Hepatocyte (in vitro differentiated cells): ENCODE results near the gene ENGASE. TPM values are rescaled to one million over a fixed set of nuclear protein-coding genes. Genes with fewer than 3 reads are reported as not detected.

Experiments
- DNase-seq: peaks from one replicate; pipeline ENCODE4 v3.0.0-alpha.2; 2016; ENCODE audit warnings: low spot score
- H2AFZ ChIP-seq: fragments of 200-600 bp; sonication (generic); 2 replicates; pipeline ENCODE4 v1.6.0; 2016; ENCODE audit warnings: antibody characterized with exemption, mild to moderate bottlenecking
- H3K27ac ChIP-seq: fragments of 200-600 bp; sonication (generic); 2 replicates; pipeline ENCODE4 v1.5.1; 2016; ENCODE audit warnings: mild to moderate bottlenecking
- H3K27me3 ChIP-seq: fragments of 200-600 bp; sonication (generic); 2 replicates; pipeline ENCODE4 v1.6.1; 2016
- H3K36me3 ChIP-seq: fragments of 200-600 bp; sonication (generic); replicated peaks from 2 replicates; pipeline ENCODE4 v1.5.1; 2016; ENCODE audit warnings: low read depth; ENCODE audit not compliant: insufficient read depth
- H3K4me1 ChIP-seq: fragments of 200-600 bp; sonication (generic); 2 replicates; pipeline ENCODE4 v1.5.1; 2016; ENCODE audit warnings: mild to moderate bottlenecking, moderate library complexity; ENCODE audit not compliant: insufficient read depth
- H3K4me2 ChIP-seq: fragments of 200-600 bp; sonication (generic); 2 replicates; pipeline ENCODE4 v1.6.0; 2016
- H3K4me3 ChIP-seq: fragments of 200-600 bp; sonication (generic); 2 replicates; pipeline ENCODE4 v1.5.1; 2016; ENCODE audit warnings: mild to moderate bottlenecking
- H3K79me2 ChIP-seq: fragments of 200-600 bp; sonication (generic); 2 replicates; pipeline ENCODE4 v1.6.0; 2017; ENCODE audit warnings: mild to moderate bottlenecking
- H3K9me2 ChIP-seq: fragments of 200-600 bp; sonication (generic); replicated peaks from 2 replicates; pipeline ENCODE4 v1.6.0; 2017; ENCODE audit warnings: mild to moderate bottlenecking; ENCODE audit not compliant: insufficient read depth
- H3K9me3 ChIP-seq: fragments of 200-600 bp; sonication (generic); 2 replicates; pipeline ENCODE4 v1.5.1; 2016; ENCODE audit warnings: low read depth, mild to moderate bottlenecking
- H4K20me1 ChIP-seq: fragments of 200-600 bp; sonication (generic); 2 replicates; pipeline ENCODE4 v1.6.0; 2016; ENCODE audit warnings: mild to moderate bottlenecking; ENCODE audit not compliant: insufficient read depth, poor library complexity, severe bottlenecking
- EZH2 ChIP-seq: fragments of 200-600 bp; sonication (generic); IDR thresholded peaks from 2 replicates; pipeline ENCODE4 v1.6.1; 2016; ENCODE audit warnings: antibody characterized with exemption, mild to moderate bottlenecking, borderline replicate concordance
- EZH2phosphoT487 ChIP-seq: fragments of 200-600 bp; sonication (generic); IDR thresholded peaks from one replicate; pipeline ENCODE4 v1.6.1; 2018; ENCODE audit warnings: antibody characterized with exemption, mild to moderate bottlenecking, low read depth, moderate library complexity; ENCODE audit not compliant: unreplicated experiment, severe bottlenecking
- WGBS: methylation state at CpG from one replicate; pipeline ENCODE4 v1.1.6; 2016; ENCODE audit warnings: low lambda C conversion rate; ENCODE audit errors: missing lambda C conversion rate; 5-methylcytosine and 5-hydroxymethylcytosine counted together
- polyA plus RNA-seq: library from polyadenylated mRNA; unstranded; fragments of >200 nt; fragmentation: Nextera tagmentation; extraction: Ambion mirVana; gene quantifications from 2 replicates; pipeline ENCODE4 v1.2.1, GENCODE V29; 2016
- total RNA-seq: library from RNA; depleted of rRNA; stranded (reverse); fragments of >200 nt; gene quantifications from 2 replicates; pipeline ENCODE4 v1.2.3, GENCODE V29; 2014
- TF ChIP-seq, protein P1 (sequence below): fragments of 200-600 bp; sonication (generic); IDR thresholded peaks from 2 replicates; pipeline ENCODE4 v1.5.1; 2016; ENCODE audit warnings: antibody characterized with exemption, mild to moderate bottlenecking; ENCODE audit not compliant: poor library complexity

ENGASE gene
- total and polyA plus RNA-seq, 2 experiments from 2014 or later = 24.4 to 34.0 TPM

DNA sequence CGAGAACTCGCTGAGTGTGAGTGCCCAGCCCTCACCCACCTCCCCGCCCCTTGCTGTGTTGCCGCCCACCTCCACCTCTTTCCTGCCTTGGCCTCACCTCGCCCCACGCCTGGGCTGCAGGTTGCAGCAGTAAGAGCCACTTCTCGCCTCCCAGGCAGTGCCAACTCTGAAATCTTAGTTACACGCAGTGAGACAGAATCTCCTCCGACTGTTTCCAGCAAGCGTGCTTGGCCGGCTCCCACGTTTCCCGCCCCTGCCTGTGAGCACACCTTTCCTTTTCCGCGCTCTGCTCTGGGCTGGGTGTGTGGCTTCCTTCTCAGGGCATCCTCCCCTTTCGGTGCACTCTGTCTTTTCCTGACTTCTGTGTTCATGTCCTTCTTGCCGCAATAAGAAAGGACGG, 5.7 kb downstream of the ENGASE start:
- H3K27ac ChIP-seq = no peak overlapping the region
- no peaks in the 10 kb centered on the region for H3K9me2 ChIP-seq
- H4K20me1 ChIP-seq = no peaks in the 10 kb centered on the region
- no peaks in the 10 kb centered on the region for H3K9me3 ChIP-seq
- peaks cover 9% of the 10 kb centered on the region for H3K79me2 ChIP-seq
- no peaks in the 10 kb centered on the region for H3K36me3 ChIP-seq
- no peak for DNase-seq
- peaks cover 4% of the 10 kb centered on the region for H3K4me1 ChIP-seq
- H3K4me3 ChIP-seq = no peak overlapping the region
- TF ChIP-seq, protein P1, sequence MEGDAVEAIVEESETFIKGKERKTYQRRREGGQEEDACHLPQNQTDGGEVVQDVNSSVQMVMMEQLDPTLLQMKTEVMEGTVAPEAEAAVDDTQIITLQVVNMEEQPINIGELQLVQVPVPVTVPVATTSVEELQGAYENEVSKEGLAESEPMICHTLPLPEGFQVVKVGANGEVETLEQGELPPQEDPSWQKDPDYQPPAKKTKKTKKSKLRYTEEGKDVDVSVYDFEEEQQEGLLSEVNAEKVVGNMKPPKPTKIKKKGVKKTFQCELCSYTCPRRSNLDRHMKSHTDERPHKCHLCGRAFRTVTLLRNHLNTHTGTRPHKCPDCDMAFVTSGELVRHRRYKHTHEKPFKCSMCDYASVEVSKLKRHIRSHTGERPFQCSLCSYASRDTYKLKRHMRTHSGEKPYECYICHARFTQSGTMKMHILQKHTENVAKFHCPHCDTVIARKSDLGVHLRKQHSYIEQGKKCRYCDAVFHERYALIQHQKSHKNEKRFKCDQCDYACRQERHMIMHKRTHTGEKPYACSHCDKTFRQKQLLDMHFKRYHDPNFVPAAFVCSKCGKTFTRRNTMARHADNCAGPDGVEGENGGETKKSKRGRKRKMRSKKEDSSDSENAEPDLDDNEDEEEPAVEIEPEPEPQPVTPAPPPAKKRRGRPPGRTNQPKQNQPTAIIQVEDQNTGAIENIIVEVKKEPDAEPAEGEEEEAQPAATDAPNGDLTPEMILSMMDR = no peak
- TF ChIP-seq EZH2phosphoT487 = no peak
- no peak for TF ChIP-seq EZH2
- no peak overlapping the region for H2AFZ ChIP-seq
- H3K27me3 ChIP-seq = no peaks in the 10 kb centered on the region
- H3K4me2 ChIP-seq = no peak overlapping the region
- 92% methylated on average over 18 of the region's 18 CpGs for WGBS

DNA sequence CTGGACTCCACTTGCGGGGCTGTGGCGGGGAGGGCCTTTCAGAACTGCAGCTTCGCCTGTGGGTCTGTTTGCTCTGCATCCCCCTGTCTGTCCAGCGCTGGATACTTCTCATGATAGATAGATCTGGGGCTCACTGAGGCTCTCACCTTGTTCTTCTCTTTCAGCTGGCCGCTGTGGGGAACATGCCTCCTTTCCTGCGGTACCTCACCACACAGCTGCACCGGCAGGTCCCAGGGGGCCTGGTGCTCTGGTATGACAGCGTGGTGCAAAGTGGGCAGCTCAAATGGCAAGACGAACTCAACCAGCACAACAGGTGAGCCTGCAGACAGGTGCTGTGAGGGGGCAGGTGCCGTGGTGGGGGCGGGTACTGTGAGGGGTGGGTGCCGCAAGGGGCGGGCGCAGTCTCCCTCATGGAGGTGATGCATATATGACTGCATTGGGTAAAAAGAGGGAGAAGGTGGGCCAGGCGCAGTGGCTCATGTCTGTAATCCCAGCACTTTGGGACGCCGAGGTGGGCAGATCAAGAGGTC, 6.2 kb downstream of the ENGASE start:
- Histone ChIP-seq H2AFZ (no peak overlapping the region), H3K79me2 (peaks cover 8% of the 10 kb centered on the region), H3K27ac (no peak overlapping the region), H3K9me2 (no peaks in the 10 kb centered on the region), H4K20me1 (no peaks in the 10 kb centered on the region), H3K36me3 (no peaks in the 10 kb centered on the region), H3K27me3 (no peaks in the 10 kb centered on the region), H3K4me3 (no peak overlapping the region), H3K4me1 (peaks cover 2% of the 10 kb centered on the region), H3K9me3 (no peaks in the 10 kb centered on the region), H3K4me2 (no peak overlapping the region)
- no peak for DNase-seq
- WGBS = 96% methylated on average over 13 of the region's 17 CpGs
- no peak for TF ChIP-seq EZH2
- TF ChIP-seq EZH2phosphoT487 = no peak
- TF ChIP-seq, protein P1 = no peak

DNA sequence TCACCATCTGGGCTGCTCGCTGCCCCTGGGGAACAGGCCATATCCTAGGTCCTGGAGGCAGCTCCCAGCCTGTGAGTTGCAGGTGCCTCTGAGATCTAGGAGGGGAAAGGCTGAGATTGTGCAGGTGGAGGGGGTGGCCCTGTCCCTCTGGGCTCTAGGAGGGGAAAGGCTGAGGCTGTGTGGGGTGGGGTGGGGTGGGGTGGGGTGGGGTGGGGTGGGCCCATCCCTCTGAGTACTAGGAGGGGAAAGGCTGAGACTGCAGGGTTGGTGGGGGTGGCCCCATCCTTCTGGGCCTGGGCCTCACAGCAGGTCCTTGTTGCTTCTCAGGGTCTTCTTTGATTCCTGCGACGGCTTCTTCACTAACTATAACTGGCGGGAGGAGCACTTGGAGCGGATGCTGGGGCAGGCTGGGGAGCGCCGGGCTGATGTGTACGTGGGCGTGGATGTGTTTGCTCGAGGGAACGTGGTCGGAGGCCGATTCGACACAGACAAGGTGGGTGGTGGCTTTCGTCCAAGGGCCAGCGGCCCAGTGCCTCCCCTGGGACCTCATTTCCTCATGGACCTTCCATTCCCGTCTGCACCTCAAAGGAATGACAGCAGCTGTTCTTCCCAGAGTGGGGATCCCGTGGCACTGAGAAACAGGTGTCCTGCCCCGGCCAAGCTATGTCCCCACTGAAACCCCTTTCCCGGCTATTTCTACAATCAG, 7.1 kb downstream of the ENGASE start:
- no peak overlapping the region for H3K4me3 ChIP-seq
- H2AFZ ChIP-seq = no peak overlapping the region
- no peaks in the 10 kb centered on the region for H3K79me2 ChIP-seq
- H3K4me2 ChIP-seq = no peak overlapping the region
- no peaks in the 10 kb centered on the region for H3K27me3 ChIP-seq
- no peaks in the 10 kb centered on the region for H3K9me2 ChIP-seq
- no peaks in the 10 kb centered on the region for H3K36me3 ChIP-seq
- TF ChIP-seq, protein P1 = no peak
- TF ChIP-seq EZH2phosphoT487 (no peak), EZH2 (no peak)
- H3K27ac ChIP-seq = no peak overlapping the region
- no peaks in the 10 kb centered on the region for H3K4me1 ChIP-seq
- DNase-seq = no peak
- H4K20me1 ChIP-seq = no peaks in the 10 kb centered on the region
- no peaks in the 10 kb centered on the region for H3K9me3 ChIP-seq
- 95% methylated on average over 15 of the region's 20 CpGs for WGBS
